Endothelial cell of umbilical vein (primary cell): ENCODE measurements around the gene RPL18. TPM values are rescaled to one million over a fixed set of nuclear protein-coding genes. Genes with fewer than 3 reads are reported as not detected.

ENCODE experiments used
- BruUV-seq: library from RNA; stranded (reverse); fragments of 400-500 nt; replicated peaks from 2 replicates; lab custom pipeline; 2021; lab: Mats Ljungman, UMichigan
- CTCF ChIA-PET: fragments of 300-600, 350-600 bp; sonication (Branson Sonifier 250); formaldehyde crosslinking; loops from one replicate; lab custom pipeline; 2021; ENCODE audit warnings: antibody characterized with exemption, inconsistent platforms; lab: Charles Lee
- POLR2A ChIA-PET: fragments of 300-600, 350-600 bp; sonication (Branson Sonifier 250); formaldehyde crosslinking; loops from one replicate; lab custom pipeline; 2021; ENCODE audit warnings: antibody characterized with exemption, inconsistent platforms; lab: Charles Lee
- DNase-seq: peaks from one replicate; pipeline ENCODE4 v3.0.0-alpha.2; 2011; ENCODE audit warnings: low read depth, low spot score
- FAIRE-seq: peaks from 2 replicates; lab custom pipeline; 2011; peaks lifted over from hg19 to GRCh38; lab: Jason Lieb, UNC
- H2AFZ ChIP-seq: 2 replicates; pipeline ENCODE4 v1.6.0; 2012; ENCODE audit warnings: low read depth, low read length, control low read depth, inconsistent platforms
- H3K27ac ChIP-seq: 2 replicates; pipeline ENCODE4 v1.5.1; 2011; ENCODE audit warnings: low read depth, mild to moderate bottlenecking, control low read depth, low read length, moderate library complexity; ENCODE audit not compliant: insufficient read depth
- H3K27me3 ChIP-seq, 2 experiments: 2 replicates each; pipeline versions ENCODE4 v1.6.0 to v1.6.1; 2011; ENCODE audit warnings: low read length in 2 of 2, mixed read lengths in 1 of 2; ENCODE audit not compliant: control insufficient read depth in 2 of 2, insufficient read depth in 2 of 2
- H3K36me3 ChIP-seq, 2 experiments: 2 replicates in 1 of 2; 3 replicates in 1 of 2; pipeline ENCODE4 v1.5.1; 2011; ENCODE audit warnings: low read length in 2 of 2, mild to moderate bottlenecking in 1 of 2, moderate library complexity in 1 of 2; ENCODE audit not compliant: control insufficient read depth in 2 of 2, insufficient read depth in 2 of 2; ENCODE audit errors: extremely low read depth in 1 of 2
- H3K4me1 ChIP-seq: 3 replicates; pipeline ENCODE4 v1.5.1; 2011; ENCODE audit warnings: mild to moderate bottlenecking, low read length; ENCODE audit not compliant: control insufficient read depth, insufficient read depth; ENCODE audit errors: extremely low read depth
- H3K4me2 ChIP-seq: 2 replicates; pipeline ENCODE4 v1.6.1; 2011; ENCODE audit warnings: low read length, control low read depth, mixed read lengths; ENCODE audit not compliant: insufficient read depth
- H3K4me3 ChIP-seq, 3 experiments: fragments of 200-600 bp in 1 of 3; sonication (generic), shearing (Covaris generic) in 1 of 3; replicated peaks in 1 of 3; 2 replicates each; pipeline ENCODE4 v1.5.1; 2011 to 2016; ENCODE audit warnings: control low read depth in 3 of 3, low read length in 3 of 3, mild to moderate bottlenecking in 2 of 3, inconsistent platforms in 1 of 3, low read depth in 1 of 3, moderate library complexity in 1 of 3; ENCODE audit not compliant: insufficient read depth in 1 of 3
- H3K79me2 ChIP-seq: 2 replicates; pipeline ENCODE4 v1.6.0; 2012; ENCODE audit warnings: low read length, inconsistent platforms; ENCODE audit not compliant: control insufficient read depth, insufficient read depth
- H3K9ac ChIP-seq: replicated peaks from 2 replicates; pipeline ENCODE3; 2011; ENCODE audit warnings: low read length, control low read depth; ENCODE audit not compliant: insufficient read depth; ENCODE audit errors: extremely low read depth
- H3K9me1 ChIP-seq: replicated peaks from 3 replicates; pipeline ENCODE4 v1.6.0; 2011; ENCODE audit warnings: mild to moderate bottlenecking, low read length; ENCODE audit not compliant: control insufficient read depth, insufficient read depth; ENCODE audit errors: extremely low read depth
- H3K9me3 ChIP-seq: replicated peaks from 2 replicates; pipeline ENCODE4 v1.5.1; 2012; ENCODE audit warnings: low read length, inconsistent platforms; ENCODE audit not compliant: control insufficient read depth, insufficient read depth
- H4K20me1 ChIP-seq: replicated peaks from 2 replicates; pipeline ENCODE3; 2011; ENCODE audit warnings: mild to moderate bottlenecking, low read length; ENCODE audit not compliant: control insufficient read depth, insufficient read depth; ENCODE audit errors: extremely low read depth
- EZH2 ChIP-seq: IDR thresholded peaks from 2 replicates; pipeline ENCODE4 v1.6.1; 2012; ENCODE audit warnings: borderline replicate concordance, low read depth, mild to moderate bottlenecking, moderate library complexity, low read length, inconsistent platforms; ENCODE audit not compliant: severe bottlenecking
- FOS ChIP-seq: IDR thresholded peaks from 2 replicates; pipeline ENCODE4 v1.6.1; 2011; ENCODE audit warnings: mild to moderate bottlenecking, low read length, moderate library complexity, borderline replicate concordance; ENCODE audit not compliant: insufficient read depth
- GATA2 ChIP-seq: IDR thresholded peaks from 2 replicates; pipeline ENCODE4 v1.7.0; 2011; ENCODE audit warnings: low read depth, mild to moderate bottlenecking, moderate library complexity, mixed read lengths, low read length; ENCODE audit not compliant: insufficient read length, insufficient read depth
- JUN ChIP-seq: IDR thresholded peaks from 2 replicates; pipeline ENCODE4 v1.6.1; 2011; ENCODE audit warnings: borderline replicate concordance, low read depth; ENCODE audit not compliant: insufficient read length, insufficient read depth
- MYC ChIP-seq: IDR thresholded peaks from one replicate; pipeline ENCODE4 v1.6.1; 2011; ENCODE audit warnings: mild to moderate bottlenecking, low read depth, low read length
- POLR2A ChIP-seq: IDR thresholded peaks from 2 replicates; pipeline ENCODE4 v1.6.1; 2012; ENCODE audit warnings: low read depth, mild to moderate bottlenecking, control low read depth, low read length
- POLR2AphosphoS5 ChIP-seq: IDR thresholded peaks from 2 replicates; pipeline ENCODE4 v1.6.1; 2012; ENCODE audit warnings: low read depth, mild to moderate bottlenecking, control low read depth, low read length, moderate library complexity; ENCODE audit not compliant: insufficient read depth
- dilution Hi-C: fragments of 300-500 bp; cut with MboI; formaldehyde crosslinking; loops from one replicate; pipeline ENCODE4 v1.15.0; 2019; ENCODE audit warnings: low sequenced_read_pairs; ENCODE audit not compliant: extremely low pct_ligation_motif_present
- intact Hi-C: fragments of 100-400 bp; cut with micrococcal nuclease; formaldehyde crosslinking; loops from one replicate; pipeline ENCODE4 v1.10.0; 2022
- polyA plus RNA-seq, 4 experiments: library from polyadenylated mRNA; depleted of rRNA in 3 of 4; stranded (reverse) in 3 of 4; unstranded in 1 of 4; fragments of >200 nt; gene quantifications; 2 replicates each; pipeline versions ENCODE4 v1.2.1 to v1.2.3, GENCODE V29; 2011 to 2012; ENCODE audit warnings: missing spikeins in 1 of 4
- total RNA-seq: library from RNA; stranded (reverse); gene quantifications from 2 replicates; pipeline ENCODE4 v1.2.3, GENCODE V29; 2021
- TF ChIP-seq, protein P1 (sequence below), 2 donors: IDR thresholded peaks; 1 replicate in 1 of 2; 2 replicates in 1 of 2; pipeline ENCODE4 v1.5.1; 2011; ENCODE audit warnings: low read length in 2 of 2, mild to moderate bottlenecking in 2 of 2, moderate library complexity in 2 of 2, control low read depth in 1 of 2, inconsistent platforms in 1 of 2, low read depth in 1 of 2; ENCODE audit not compliant: insufficient read depth in 1 of 2; ENCODE audit errors: extremely low read depth in 1 of 2
- TF ChIP-seq, protein P2 (sequence below): IDR thresholded peaks from 2 replicates; pipeline ENCODE4 v1.6.1; 2011; ENCODE audit not compliant: insufficient read depth, insufficient read length

RPL18 gene
- total and polyA plus RNA-seq, 2 donors (not counting 3 experiments of a cell fraction or from before 2014, with no cell fraction given) = 1,407 to 2,154 TPM

DNA sequence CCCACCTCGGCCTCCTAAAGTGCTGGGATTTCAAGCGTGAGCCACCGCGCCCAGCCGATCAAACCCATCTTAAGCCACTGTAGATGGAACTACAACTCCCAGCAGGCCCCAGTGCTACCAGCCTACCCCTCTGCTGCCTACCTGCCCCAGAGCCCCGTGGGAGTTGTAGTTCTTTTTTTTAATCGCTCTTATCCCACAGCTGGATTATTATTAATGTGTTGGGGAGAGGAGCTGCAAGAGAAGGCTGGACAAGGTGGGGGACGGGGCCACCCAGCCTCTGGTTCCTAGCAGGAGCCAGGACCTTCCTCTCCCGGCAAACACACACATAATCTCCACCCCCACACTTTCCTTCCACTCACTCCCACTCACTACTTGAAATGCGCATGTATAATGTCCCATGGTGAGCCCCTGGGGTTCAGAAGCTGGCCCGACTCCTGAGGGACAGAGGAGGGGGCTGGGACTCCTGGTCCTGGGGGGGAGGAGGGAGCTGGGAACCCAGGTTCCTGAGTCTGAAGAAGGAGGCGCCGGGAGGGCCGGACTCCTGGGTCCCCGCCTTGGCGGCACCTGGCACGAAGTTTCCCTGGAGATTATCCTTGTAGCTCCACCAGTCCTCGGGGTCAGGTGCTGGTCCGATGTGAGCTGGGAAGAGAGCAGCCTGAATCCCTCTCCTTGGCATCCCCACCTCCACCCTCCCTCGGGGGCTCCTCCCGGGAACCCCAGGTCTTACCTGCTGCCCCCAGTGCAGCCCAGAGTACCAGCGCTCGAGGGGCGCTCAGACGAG is 26.1 kb upstream of the RPL18 start:
- no TSS peak for BruUV-seq
- H3K36me3 ChIP-seq = no peaks in the 10 kb centered on the region
- H4K20me1 ChIP-seq = no peaks in the 10 kb centered on the region
- no peaks in the 10 kb centered on the region for H3K9me3 ChIP-seq
- H3K4me1 ChIP-seq = peaks cover 9% of the 10 kb centered on the region
- ChIA-PET CTCF (interaction anchor here (0.8 to 2.7 kb wide), 21 partner anchors 12 to 326 kb away, joined by 3 to 41 read pairs (median 11); partner anchors contain the start of genes HSD17B14, IZUMO1, NTN5 and RPL18), POLR2A (interaction anchor here (1.1 to 1.7 kb wide), 3 partner anchors 26 to 102 kb away, joined by 3 to 7 read pairs (median 3); partner anchors contain the start of genes IZUMO1, RPL18 and SPHK2)
- TF ChIP-seq, protein P1, sequence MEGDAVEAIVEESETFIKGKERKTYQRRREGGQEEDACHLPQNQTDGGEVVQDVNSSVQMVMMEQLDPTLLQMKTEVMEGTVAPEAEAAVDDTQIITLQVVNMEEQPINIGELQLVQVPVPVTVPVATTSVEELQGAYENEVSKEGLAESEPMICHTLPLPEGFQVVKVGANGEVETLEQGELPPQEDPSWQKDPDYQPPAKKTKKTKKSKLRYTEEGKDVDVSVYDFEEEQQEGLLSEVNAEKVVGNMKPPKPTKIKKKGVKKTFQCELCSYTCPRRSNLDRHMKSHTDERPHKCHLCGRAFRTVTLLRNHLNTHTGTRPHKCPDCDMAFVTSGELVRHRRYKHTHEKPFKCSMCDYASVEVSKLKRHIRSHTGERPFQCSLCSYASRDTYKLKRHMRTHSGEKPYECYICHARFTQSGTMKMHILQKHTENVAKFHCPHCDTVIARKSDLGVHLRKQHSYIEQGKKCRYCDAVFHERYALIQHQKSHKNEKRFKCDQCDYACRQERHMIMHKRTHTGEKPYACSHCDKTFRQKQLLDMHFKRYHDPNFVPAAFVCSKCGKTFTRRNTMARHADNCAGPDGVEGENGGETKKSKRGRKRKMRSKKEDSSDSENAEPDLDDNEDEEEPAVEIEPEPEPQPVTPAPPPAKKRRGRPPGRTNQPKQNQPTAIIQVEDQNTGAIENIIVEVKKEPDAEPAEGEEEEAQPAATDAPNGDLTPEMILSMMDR (IDR thresholded peaks at IDR 0.05; ENCODE audit: extremely low read depth in 1 of 2, insufficient read depth in 1 of 2, low read depth in 1 of 2, low read length in 2 of 2) = no peak
- TF ChIP-seq GATA2 = no peak
- no peak for TF ChIP-seq JUN
- no peak for TF ChIP-seq EZH2
- no peak for TF ChIP-seq MYC
- TF ChIP-seq POLR2A = no peak
- no peak for TF ChIP-seq POLR2AphosphoS5
- TF ChIP-seq, protein P2, sequence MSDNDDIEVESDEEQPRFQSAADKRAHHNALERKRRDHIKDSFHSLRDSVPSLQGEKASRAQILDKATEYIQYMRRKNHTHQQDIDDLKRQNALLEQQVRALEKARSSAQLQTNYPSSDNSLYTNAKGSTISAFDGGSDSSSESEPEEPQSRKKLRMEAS = no peak
- no peak for TF ChIP-seq FOS
- H2AFZ ChIP-seq = peak overlapping the region; percentile 58
- H3K4me2 ChIP-seq = no peak overlapping the region
- DNase-seq (peak; percentile 74), FAIRE-seq (peak; percentile 70)
- H3K79me2 ChIP-seq = no peaks in the 10 kb centered on the region
- no peak overlapping the region for H3K27ac ChIP-seq
- peak overlapping the region in 1 of 3 experiments; percentile 40 for H3K4me3 ChIP-seq
- intact Hi-C loops = no loop called here
- peaks cover 0 to 2% of the 10 kb centered on the region in 2 experiments for H3K27me3 ChIP-seq
- H3K9me1 ChIP-seq = no peaks in the 10 kb centered on the region
- H3K9ac ChIP-seq = no peak overlapping the region
- dilution Hi-C loops = no loop called here
